T-helper 2 cell treated with Interferon-gamma antibody and Interleukin-4, amounts not matched to agents 100 ng/mL and 5 ng/mL, for 36 hours (primary cell): Measurements from ENCODE around the gene OR2T27. TPM values are rescaled to one million over a fixed set of nuclear protein-coding genes. Genes with fewer than 3 reads are reported as not detected.
"Not testable (repeated sequence)": the region's sequence is repeated elsewhere in the genome, so short reads cannot be mapped to it uniquely, and the experiment has no call there.

ENCODE experiments used
- intact Hi-C: fragments of 100-400 bp; cut with micrococcal nuclease; formaldehyde crosslinking; loops from one replicate; pipeline ENCODE4 v1.15.1; 2023
- total RNA-seq: library from RNA; stranded (reverse); gene quantifications from 2 replicates; pipeline ENCODE4 v1.2.3, GENCODE V29; 2022

OR2T27 gene
- total RNA-seq, 1 donor from 2014 or later, result not detected

GRCh38 chr1:248640906-248641305, 14.4 kb downstream of the OR2T27 start:
- intact Hi-C loops, result not testable (repeated sequence)

GRCh38 chr1:248639652-248640051, 15.7 kb downstream of the OR2T27 start:
- intact Hi-C loops, result not testable (repeated sequence)

GRCh38 chr1:248636612-248637011, 18.7 kb downstream of the OR2T27 start:
- intact Hi-C loops, result not testable (repeated sequence)

- intact Hi-C loops, result not testable (repeated sequence)
Measured at GRCh38 chr1:248634991-248635390, 20.3 kb downstream of the OR2T27 start, which contains the start of gene OR2T11. Gene OR2T11 (minus strand): TSS chr1:248635091. CDS start chr1:248627128, 7,963 bp downstream.

- intact Hi-C loops, result no loop called here
Measured at GRCh38 chr1:248631354-248632008, 23.8 kb downstream of the OR2T27 start.

DNA sequence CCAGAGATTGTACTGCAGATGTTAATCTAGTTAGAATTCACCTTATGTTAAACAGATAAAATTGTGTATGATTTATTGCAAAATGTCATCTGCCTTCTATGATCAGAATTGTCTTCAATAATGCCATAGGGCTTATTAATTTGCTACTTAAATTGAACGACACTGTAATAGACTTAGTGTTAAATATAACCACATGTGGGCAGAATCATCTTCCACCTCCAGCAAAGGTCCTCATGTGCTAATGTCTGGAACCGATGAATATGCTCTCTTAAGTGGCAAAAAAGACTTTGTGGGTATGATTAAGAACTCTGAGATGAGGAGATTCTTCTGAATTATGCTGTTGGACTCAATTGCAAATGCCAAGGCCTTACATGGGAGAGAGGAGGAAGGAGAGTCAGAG, 24.8 kb downstream of the OR2T27 start:
- intact Hi-C loops, result no loop called here

DNA sequence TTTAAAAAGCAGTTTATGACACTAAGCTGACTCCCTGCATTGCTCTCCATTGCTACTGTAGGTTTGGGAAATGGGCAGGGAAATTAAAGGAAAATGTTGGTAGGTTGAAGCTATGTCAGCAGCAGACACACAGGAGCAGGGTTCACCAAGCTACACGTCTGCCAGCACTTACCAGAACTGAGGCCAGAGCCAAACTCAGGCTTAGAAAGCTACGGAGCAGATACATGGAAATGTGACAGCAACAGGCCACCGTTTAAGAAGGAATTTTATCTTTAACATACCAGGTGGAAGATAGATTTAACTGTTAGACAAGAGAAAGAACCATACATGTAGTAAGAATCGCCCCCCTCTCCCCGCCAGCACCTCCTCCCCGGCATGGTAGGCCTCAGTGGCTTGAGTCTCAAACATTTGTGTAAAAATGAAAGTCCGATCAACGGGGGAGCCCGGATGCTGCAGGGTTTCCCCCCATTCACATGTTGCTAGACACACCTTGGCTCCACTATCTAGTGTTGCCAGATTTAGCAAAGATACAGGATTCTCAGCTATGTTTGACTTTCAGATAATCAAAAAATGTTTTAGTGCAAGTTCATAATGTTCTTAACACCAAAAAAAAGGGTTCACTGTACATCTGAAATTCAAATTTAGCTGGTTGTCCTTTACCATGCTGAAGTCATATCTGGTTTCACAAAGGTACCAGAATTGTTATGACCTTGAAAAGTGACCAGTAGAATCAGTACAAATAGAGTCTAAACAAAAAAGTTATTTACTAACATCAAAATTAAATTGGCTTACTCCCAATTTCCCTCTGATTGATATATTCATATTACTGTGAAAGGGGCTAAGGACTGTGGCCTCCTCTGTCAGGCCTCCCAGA, 27.1 kb downstream of the OR2T27 start:
- intact Hi-C loops, result no loop called here

GRCh38 chr1:248625971-248626370, 29.4 kb downstream of the OR2T27 start:
- intact Hi-C loops, result no loop called here

GRCh38 chr1:248625166-248625565, 30.2 kb downstream of the OR2T27 start:
- intact Hi-C loops, result no loop called here

GRCh38 chr1:248622570-248623001, 32.7 kb downstream of the OR2T27 start:
- intact Hi-C loops, result no loop called here

- intact Hi-C loops, result no loop called here
Measured at GRCh38 chr1:248621770-248622169, 33.6 kb downstream of the OR2T27 start.

DNA sequence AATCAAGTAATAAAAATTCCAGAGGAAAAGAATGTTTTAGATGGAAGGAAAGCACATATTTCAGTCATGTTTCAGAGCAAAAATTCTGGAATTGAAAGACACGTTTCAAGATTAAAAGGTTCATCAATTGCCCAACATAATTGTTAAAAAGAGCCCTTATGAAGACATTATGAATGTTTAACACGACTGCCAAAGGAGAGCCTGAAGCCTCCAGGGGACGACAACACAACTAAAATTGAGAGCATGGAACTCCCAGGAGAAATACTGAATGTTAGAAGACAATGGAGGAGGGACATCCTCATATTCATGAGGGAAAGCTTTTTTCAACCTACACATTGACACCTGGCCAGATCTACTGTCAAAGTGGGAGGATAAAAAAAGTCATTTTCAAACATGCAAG, 36.5 kb downstream of the OR2T27 start:
- intact Hi-C loops, result loop anchor here (2.0 kb wide), 1 partner anchor 188 kb away; no protein-coding TSS in a partner anchor

DNA sequence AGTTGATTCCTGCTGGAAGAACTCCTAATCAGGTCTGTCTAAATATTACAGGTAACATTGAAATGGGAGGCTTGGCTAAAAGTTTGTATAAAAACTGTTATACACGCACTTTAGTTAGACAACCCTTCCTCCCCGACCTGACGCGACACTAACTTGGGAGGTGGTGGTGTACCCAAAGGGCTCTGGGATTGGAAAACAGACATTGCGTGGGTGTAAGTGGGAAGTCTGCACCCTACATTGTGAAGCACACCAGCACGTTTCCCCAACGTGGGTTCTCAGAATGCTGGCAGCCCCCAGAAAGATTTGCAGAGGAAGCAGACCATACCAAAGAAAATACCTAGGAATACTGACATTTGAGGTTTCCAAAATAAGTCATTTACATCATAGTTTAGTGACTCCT, 37.2 kb downstream of the OR2T27 start:
- intact Hi-C loops, result loop anchor here (2.0 kb wide), 1 partner anchor 189 kb away; no protein-coding TSS in a partner anchor

- intact Hi-C loops, result no loop called here
Measured at GRCh38 chr1:248613742-248614141, 41.6 kb downstream of the OR2T27 start.

DNA sequence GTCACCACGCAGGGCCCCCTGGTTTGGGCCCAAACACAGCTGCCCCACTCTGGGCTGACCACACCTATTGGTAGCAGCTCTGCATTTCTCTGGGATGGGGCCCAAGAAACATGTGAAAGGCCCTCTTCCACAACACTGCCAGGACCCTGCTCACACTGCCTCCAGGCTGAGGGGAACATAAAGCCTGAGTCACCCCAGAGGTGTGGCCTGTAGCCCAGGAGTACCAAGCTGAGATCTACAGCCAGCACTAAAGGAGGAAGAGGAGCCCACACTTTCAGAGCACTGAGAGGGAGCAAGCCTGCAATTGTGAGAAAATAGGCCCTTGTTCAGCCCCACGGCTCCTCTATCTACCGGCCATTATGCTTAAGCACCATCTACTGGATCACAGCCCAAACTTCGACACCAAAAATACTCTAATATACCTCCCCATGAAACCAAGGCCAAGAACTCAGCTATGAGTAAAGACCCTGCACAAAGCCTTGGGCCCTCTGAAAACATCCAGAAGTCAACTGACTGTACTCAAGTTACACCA, 43.4 kb downstream of the OR2T27 start:
- intact Hi-C loops, result loop anchor here (1.0 kb wide), 1 partner anchor 208 kb away; no protein-coding TSS in a partner anchor

DNA sequence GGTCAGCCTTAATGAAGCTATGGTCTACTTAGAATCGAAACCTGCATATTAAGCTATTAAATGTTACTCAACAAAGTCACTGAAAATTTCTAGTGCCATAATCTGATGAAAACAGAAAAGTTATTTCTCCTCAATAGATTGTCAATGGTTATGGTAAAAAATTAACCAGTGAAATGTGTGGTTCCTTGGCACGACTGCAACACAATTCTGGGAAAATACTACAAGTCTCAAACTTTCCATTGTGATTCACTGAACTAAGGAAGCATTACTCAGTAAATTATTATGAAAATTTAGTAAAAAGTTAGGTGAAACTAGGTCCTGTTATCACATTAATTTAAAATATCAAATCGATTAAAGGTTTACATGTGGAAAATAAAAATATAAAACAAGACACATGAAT, 45.0 kb downstream of the OR2T27 start:
- intact Hi-C loops, result no loop called here

Other genes starting within 250 kb of the OR2T27 start
- not detected in 2 replicates for gene OR2T2, start 209.9 kb downstream of the OR2T27 start, total RNA-seq
- gene OR2T3, start 182.2 kb downstream of the OR2T27 start, total RNA-seq, result not detected in 2 replicates
- not detected in 2 replicates for gene OR2T5, start 166.9 kb downstream of the OR2T27 start, total RNA-seq
- not detected in 2 replicates for gene OR2G6, start 147.5 kb downstream of the OR2T27 start, total RNA-seq
- not detected in 2 replicates for gene OR2T29, start 92.8 kb downstream of the OR2T27 start, total RNA-seq
- not detected in 2 replicates for gene OR2T34, start 80.8 kb downstream of the OR2T27 start, total RNA-seq
- gene OR2T10, start 57.8 kb downstream of the OR2T27 start, total RNA-seq, result not detected in 2 replicates
- not detected in 2 replicates for gene OR2T11, start 20.4 kb downstream of the OR2T27 start, total RNA-seq
- not detected in 2 replicates for gene OR2T35, start 10.2 kb downstream of the OR2T27 start, total RNA-seq
- gene OR14I1, start 47.2 kb upstream of the OR2T27 start, total RNA-seq, result not detected in 2 replicates
- gene LYPD8, start 100.2 kb upstream of the OR2T27 start, total RNA-seq, result not detected in 2 replicates
- 30.1 and 33.0 TPM in 2 replicates for gene SH3BP5L, start 170.4 kb upstream of the OR2T27 start, total RNA-seq
- gene ZNF672, start 182.7 kb upstream of the OR2T27 start, total RNA-seq, result 48.8 and 49.8 TPM in 2 replicates
- gene ZNF692, start 203.6 kb upstream of the OR2T27 start, total RNA-seq, result 64.3 and 67.8 TPM in 2 replicates